Measurements from ENCODE around the gene TSPAN14. TPM values are rescaled to one million over a fixed set of nuclear protein-coding genes. Genes with fewer than 3 reads are reported as not detected.

TSPAN14 gene
- total RNA-seq, 2 donors from 2014 or later, result 24.2 to 34.7 TPM

DNA sequence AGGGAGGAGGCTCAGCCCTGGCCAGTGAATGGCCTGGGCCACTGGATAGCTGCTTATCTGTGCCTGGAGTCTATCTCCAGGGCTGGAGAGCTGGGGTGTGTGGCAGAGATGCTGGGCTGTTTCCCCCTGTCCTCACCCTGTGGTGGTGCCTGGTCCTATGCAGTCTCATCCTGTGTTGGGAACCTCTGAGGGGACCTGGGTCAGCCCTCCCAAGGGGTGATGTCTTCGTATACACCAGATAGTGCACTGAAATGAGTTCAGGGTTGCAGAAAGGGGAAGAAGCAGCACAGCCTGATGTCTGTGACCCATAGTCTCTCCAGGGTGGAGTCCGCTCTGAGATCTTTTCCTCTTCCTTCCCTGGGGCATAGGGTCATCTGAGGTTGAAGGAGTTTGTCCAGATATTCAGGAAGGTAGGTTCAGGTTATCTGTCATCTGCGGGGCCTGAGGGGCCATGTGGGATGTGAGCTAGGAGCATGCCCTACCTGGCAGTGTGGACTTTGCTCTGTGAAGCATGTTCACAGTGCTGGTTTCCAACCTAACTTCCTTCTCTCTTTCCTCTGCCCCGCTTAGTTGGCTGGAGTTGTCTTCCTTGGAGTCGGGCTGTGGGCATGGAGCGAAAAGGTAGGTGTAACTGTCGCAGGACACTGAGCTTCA, 50.2 kb downstream of the TSPAN14 start:
- no peak for DNase-seq (ENCODE audit: low spot score)
- Histone ChIP-seq H3K27me3 (no peaks in the 10 kb centered on the region), H3K4me3 (no peak overlapping the region), H3K36me3 (peaks cover 4% of the 10 kb centered on the region), H3K9me3 (no peaks in the 10 kb centered on the region), H3K4me1 (peaks cover 0 to 91% of the 10 kb centered on the region in 2 donors), H3K27ac (peak overlapping the region; percentile 54 to 80)
- TF ChIP-seq, protein P1, sequence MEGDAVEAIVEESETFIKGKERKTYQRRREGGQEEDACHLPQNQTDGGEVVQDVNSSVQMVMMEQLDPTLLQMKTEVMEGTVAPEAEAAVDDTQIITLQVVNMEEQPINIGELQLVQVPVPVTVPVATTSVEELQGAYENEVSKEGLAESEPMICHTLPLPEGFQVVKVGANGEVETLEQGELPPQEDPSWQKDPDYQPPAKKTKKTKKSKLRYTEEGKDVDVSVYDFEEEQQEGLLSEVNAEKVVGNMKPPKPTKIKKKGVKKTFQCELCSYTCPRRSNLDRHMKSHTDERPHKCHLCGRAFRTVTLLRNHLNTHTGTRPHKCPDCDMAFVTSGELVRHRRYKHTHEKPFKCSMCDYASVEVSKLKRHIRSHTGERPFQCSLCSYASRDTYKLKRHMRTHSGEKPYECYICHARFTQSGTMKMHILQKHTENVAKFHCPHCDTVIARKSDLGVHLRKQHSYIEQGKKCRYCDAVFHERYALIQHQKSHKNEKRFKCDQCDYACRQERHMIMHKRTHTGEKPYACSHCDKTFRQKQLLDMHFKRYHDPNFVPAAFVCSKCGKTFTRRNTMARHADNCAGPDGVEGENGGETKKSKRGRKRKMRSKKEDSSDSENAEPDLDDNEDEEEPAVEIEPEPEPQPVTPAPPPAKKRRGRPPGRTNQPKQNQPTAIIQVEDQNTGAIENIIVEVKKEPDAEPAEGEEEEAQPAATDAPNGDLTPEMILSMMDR (IDR thresholded peaks at IDR 0.05), result no peak

DNA sequence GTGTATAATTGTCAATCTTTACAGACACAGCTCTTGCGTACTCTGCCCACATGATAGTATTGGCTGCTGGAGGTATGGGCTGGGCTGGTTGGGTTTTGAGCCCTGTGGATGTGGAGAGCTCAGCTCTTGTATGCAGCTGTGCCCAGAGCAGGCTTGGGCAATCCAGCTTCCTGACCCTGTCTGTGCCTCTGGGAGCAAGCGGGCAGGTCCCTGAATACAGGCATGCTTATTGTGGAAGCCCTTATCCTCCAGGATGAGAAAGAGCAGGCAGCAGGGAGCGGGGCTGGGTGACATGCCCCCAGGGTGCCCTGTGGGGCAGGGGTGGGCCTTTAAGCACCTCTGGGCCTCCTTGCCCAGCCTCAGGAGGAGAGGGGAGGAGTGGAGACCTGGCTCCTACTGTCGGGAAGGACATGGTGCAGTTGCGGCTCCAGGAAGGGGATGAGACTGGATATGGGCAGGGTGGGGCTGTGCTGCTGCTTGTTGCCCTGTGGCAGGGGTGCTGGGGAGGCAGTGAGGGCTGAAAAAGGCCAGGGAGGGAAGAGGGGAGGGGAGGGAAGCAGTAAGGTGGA, 50.9 kb downstream of the TSPAN14 start:
- Histone ChIP-seq H3K27ac (peak overlapping the region; percentile 54 to 80), H3K4me3 (no peak overlapping the region), H3K4me1 (peaks cover 0 to 91% of the 10 kb centered on the region in 2 donors), H3K36me3 (peaks cover 11% of the 10 kb centered on the region), H3K27me3 (no peaks in the 10 kb centered on the region), H3K9me3 (no peaks in the 10 kb centered on the region)
- no peak for DNase-seq (ENCODE audit: low spot score)
- TF ChIP-seq, protein P1 (IDR thresholded peaks at IDR 0.05), result no peak

DNA sequence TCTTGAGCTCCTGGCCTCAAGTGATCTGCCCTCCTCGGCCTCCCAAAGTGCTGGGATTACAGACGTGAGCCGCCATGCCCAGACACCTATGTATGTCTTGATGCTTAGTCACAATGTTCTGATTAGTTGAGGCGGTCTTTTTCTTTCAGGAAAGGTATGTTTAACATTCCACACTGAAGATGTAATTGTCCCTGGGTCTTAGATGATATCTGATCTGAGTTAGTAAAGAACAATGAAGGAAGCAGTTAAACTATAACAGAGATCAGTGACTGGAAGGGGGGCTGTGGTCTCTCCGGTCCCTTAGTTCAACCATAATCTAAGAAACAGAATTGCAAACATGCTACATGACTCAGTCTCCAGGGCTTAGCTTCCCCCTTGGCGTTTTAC, 52.1 kb downstream of the TSPAN14 start:
- peak overlapping the region; percentile 54 to 80 for H3K27ac ChIP-seq
- no peak overlapping the region for H3K4me3 ChIP-seq
- no peaks in the 10 kb centered on the region for H3K27me3 ChIP-seq
- no peaks in the 10 kb centered on the region for H3K9me3 ChIP-seq
- H3K4me1 ChIP-seq, result peaks cover 0 to 80% of the 10 kb centered on the region in 2 donors
- peaks cover 11% of the 10 kb centered on the region for H3K36me3 ChIP-seq
- DNase-seq (ENCODE audit: low spot score), result no peak
- TF ChIP-seq, protein P1 (IDR thresholded peaks at IDR 0.05), result no peak

DNA sequence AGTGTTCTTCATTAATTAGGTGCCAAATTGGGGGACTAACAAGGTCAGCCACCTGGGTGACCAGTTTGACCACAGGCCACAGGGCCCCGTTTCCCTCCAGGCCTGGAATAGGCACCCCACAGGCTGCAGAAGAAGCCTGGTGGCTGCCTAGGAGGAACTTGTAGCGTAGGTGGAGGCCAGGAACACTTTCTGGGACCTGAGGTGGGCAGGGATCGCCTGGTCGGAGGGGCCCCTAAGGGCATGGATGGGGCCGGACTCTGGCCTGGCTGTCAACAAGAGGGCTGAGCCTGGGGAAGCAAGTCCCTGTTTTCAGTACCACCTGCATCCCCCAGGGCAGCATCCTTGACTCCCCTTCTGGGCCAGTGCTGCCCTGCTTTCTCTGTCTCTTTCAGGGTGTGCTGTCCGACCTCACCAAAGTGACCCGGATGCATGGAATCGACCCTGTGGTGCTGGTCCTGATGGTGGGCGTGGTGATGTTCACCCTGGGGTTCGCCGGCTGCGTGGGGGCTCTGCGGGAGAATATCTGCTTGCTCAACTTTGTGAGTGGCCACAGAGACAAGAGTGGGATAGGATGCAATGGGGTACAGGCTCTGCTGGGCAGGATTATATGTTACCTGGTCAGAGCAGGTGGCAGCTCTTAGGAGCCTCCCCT, 52.9 kb downstream of the TSPAN14 start:
- H3K36me3 ChIP-seq, result peaks cover 12% of the 10 kb centered on the region
- peak overlapping the region in 1 of 2 donors; percentile 27 for H3K27ac ChIP-seq
- H3K27me3 ChIP-seq, result no peaks in the 10 kb centered on the region
- no peak for DNase-seq (ENCODE audit: low spot score)
- H3K4me3 ChIP-seq, result no peak overlapping the region
- peaks cover 0 to 73% of the 10 kb centered on the region in 2 donors for H3K4me1 ChIP-seq
- H3K9me3 ChIP-seq, result no peaks in the 10 kb centered on the region
- TF ChIP-seq, protein P1 (IDR thresholded peaks at IDR 0.05), result no peak

DNA sequence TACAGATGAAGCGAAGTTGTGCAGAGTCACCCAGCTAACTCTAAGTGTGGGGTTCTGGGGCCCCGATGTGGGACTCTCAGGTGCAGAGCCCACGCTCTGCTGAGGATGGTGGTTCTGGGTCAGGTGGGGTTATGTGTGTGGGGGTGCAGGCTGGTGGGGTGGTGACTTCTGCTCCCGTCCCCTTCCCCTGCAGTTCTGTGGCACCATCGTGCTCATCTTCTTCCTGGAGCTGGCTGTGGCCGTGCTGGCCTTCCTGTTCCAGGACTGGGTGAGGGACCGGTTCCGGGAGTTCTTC, 54.9 kb downstream of the TSPAN14 start:
- H3K27me3 ChIP-seq, result no peaks in the 10 kb centered on the region
- H3K4me3 ChIP-seq, result no peak overlapping the region
- TF ChIP-seq, protein P1 (IDR thresholded peaks at IDR 0.05), result no peak
- peaks cover 0 to 52% of the 10 kb centered on the region in 2 donors for H3K4me1 ChIP-seq
- no peak for DNase-seq (ENCODE audit: low spot score)
- peaks cover 33% of the 10 kb centered on the region for H3K36me3 ChIP-seq
- H3K9me3 ChIP-seq, result no peaks in the 10 kb centered on the region
- peak overlapping the region in 1 of 2 donors; percentile 46 for H3K27ac ChIP-seq
